HG03159 (cell line): ENCODE data around the gene IRF2BPL.
A peak's percentile ranks its signal among the peaks of the same experiment; 100 is the strongest.

Experiments
- ATAC-seq: cut with Tn5 transposase; IDR thresholded peaks from one replicate; pipeline ENCODE4 v1.9.1; 2021; ENCODE audit warnings: mild to moderate bottlenecking, moderate library complexity; ENCODE audit not compliant: unreplicated experiment

The IRF2BPL gene

DNA sequence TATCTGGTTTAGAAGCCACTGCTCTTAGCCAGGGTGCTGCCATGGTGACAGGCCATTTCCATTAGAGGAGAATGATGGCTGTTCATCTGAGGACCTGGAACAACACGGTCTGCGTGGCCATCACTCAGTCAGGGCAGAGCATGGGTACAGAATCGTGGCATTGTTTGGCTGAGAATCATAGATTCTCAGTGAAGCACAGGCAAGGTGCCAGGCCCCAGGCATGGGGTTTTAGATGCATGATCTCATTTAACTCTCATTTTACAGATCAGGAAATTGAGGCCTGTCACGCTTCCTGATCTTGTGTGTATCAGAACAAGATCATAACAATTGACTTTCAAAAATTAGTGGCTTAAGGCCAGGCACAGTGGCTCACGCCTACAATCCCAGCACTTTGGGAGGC is 26.8 kb upstream of the IRF2BPL start:
- ATAC-seq = no peak

DNA sequence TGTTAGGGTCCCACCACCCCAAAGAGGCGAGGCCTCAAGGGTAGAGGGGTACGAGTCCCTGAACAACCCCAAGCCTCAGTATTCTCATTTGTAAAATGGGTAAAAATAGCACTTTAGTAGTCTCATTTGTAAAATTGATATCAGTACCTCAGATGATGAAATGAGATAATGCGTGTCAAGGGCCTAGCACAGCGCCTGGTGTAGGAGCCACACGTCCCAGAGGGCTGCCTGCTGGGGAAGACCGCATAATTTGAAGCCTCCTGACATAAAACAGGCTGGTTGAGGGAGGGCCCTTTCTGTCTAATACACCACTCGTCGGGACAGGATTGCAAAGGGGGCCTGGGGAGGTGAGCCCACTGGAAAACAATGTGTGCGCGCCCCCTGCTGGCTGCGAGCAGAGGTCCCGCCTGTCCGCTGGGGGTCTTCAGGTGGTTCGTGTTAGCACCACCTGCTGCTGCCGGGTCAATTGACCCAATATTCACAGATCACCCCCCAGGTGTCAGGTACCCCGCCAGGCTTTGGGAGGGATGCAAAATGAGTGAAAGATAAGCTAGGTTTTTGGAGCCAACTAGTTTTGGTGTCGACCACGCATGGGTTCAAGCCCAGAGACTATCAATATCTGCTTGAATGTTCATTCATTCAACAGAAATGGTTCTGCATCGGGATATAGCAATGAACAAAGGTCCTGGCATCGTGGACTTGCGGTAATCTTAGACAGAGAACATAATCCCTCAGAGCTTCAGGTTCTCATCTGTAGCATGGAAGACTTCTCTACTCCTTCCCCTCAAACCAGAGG is 24.7 kb upstream of the IRF2BPL start:
- ATAC-seq = peak; percentile 65

DNA sequence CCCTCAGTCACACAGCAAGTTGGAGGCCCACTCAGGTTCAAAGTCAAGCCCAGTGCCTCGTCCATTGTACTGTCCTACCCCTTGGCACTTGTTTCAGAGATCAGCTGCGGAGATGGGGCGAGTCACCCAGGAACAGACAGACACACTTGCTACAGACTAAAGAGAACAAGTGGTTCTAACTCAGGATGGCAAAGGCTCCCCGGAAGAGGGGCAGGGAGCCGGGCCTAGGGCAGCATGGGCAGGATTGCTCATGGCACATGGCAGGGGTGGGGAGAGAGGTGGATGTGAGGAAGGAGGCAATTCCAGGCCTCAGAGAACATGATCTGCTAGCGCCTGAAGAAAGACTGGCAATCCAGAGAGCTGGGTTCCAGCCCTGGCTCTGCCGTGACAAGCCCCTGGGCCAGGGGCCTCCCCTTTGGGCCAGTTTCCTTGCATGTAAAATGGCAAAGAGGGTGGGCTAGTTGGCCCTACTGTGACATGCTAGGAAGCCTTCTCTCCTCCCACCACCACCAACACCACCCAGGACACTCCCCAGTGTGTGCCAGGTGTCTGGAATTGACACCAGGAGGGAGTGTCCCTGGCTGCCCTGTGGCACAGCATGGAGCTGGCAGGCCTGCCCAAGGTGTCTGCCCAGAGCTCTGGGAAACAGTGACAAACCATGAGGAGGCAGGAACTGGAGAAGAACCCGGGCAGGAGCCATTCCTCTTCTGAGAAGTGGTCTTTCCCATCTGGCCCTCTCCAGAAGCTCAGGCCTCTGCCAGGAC is 24.0 kb upstream of the IRF2BPL start:
- no peak for ATAC-seq

DNA sequence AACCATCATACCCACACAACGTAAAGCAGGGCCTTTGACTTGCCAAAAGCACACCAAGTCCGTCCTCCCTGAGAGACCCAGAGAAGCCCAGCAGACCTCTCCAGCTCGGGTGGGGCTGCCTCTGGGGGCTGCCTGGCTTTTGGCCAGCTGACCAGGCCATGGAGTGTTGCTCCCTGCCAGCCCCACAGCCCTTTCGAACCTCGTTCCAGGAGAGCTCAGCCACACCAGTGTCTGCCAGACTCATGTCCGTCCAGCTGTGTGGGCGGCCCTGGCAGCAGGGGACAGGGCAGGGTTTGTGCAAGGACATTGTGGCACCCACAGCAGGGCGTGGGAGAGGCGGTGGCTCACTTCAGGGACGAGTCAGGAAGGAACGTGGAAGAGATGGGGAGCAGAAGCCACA is 22.6 kb upstream of the IRF2BPL start:
- ATAC-seq = no peak

DNA sequence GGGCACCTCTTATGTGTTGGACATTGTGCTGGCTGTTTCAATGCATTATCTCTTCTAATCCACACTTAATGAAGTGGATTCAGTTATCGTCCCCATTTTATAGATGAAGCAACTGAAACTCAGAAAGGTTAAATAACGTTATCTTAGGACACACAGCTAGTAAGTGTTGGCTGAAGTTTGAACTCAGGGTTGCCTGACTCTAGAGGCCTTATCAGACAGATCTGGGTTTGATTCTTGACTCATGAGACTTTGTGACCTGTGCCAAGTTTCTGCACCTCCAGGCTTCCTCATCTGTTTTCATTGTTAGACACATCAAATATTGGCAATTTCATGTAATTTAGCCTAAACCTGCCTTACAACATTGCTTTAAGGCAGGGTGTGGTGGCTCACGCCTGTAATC is 18.2 kb upstream of the IRF2BPL start:
- ATAC-seq = no peak

DNA sequence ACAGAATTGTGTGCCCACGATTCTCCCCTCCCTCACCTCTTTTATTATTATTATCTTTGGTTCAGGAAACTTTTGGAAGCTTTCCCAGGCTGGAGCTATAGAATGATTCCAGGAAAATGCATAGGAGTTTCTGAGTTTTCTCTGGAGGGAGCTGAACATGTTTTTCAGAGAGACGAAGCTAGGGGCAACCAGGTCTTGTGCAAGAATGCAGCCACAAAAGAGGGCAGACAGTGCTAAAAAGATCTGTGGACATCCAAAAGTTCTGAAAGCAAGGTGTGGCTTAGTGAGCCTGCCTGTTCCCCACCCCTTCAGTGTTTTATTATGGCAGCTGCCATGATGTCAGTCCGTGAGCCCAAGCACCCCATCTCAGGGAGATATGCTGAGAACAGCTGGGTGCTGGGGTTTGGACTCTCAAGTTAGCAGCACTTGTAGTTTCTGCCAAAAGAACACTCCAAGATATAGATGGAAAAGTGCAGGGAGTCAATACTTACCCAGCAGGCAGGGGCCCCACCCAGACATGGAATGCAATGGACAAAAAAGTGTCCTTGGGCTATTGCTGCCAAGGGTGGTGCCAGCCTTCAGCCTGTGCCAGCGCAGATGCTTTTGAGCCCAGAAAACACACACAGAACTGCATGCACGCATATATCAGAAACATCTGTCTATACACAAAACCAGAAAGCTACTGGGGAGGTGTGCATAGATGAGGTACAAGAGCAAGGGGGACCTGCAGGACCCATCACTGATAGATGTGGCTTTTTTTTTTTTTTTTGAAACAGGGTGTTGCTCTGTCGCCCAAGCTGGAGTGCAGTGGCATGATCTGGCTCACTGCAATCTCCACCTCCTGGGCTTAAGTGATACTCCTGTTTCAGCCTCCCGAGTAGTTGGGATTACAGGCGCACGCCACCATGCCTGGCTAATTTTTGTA is 17.0 kb upstream of the IRF2BPL start:
- ATAC-seq = no peak

DNA sequence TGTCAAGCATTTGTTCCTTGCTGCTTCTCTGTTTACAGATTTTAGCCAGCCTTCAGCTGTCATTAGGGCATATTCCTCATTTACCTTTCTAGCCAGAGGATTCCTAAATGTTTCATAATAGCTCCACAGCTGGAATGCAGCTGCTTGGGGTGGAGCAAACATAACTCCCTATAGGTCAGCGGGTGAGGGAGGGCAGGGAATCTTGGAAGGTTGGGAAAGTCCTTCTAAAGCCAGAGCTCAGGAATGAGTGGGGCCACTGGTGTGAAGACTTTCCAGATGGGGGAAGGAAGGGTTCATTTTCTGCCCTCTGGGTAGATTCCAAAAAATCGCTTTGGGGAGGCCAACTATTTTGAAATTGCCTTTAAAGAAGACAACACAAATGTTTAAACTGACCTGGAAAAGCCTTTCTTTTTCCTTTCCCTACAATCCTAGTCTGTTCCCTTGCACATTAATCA is 16.3 kb upstream of the IRF2BPL start:
- ATAC-seq = no peak

DNA sequence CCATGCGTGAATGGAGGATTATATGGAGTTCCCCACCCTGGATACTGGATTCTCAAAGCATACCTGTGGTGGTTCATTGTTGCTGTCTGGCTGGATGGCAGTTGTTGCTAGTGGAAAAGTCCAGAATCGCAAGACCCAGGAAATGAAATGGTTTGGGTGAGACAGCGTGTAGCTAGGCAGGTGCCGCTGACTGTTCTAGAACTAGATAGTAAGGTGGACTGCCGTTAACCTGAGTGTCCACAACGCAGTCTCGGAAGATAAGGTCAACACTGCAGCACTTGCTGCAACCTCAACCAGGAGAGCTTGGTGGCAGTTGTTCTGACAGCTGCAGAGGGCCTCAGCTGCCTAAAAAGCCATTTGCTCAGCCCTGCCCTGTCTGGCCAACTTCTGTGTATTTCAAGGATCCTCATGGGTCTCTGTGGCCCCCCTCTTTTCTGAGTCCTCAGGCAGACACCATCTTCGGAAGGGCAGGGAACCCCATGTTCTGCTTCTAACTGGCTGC is 15.5 kb upstream of the IRF2BPL start:
- ATAC-seq = no peak

DNA sequence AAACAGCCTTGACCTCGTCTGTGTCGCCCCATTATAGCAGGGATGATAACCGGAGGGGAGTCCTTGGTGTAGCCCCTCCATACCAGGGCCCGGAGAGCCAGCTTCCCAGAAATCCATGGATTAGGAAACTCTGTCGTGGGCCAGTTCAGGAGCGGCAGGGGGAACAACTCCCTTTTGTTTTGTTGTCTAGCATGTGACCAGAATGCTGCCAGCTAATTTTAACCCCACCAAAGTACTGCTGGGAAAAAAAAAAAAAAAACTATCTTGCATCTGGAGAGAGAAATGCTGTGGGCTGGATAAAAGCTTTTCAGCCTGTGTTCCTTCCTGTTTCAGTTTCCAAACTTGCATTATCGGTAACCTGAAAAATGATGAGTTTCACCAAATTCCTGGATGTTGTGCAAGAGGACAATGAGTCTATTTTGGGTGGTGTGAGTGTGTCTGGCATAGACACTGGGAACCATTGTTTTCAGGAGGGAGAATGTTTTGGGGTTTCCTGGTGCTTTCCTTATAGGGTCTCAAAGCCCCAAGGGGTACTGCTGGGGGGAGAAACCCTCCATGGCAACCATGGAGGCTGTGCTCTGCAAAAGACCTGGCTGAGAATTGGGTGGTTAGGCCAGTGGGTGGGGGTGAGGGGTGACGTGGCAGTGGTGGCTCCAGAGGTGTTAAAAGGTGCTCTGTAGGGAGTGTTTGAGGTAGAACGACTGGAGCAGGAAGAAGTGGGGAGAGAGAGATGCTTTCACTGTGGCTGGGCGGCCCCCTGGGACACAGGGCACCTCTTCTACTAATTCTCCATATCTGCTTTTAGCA is 14.9 kb upstream of the IRF2BPL start:
- ATAC-seq = no peak

DNA sequence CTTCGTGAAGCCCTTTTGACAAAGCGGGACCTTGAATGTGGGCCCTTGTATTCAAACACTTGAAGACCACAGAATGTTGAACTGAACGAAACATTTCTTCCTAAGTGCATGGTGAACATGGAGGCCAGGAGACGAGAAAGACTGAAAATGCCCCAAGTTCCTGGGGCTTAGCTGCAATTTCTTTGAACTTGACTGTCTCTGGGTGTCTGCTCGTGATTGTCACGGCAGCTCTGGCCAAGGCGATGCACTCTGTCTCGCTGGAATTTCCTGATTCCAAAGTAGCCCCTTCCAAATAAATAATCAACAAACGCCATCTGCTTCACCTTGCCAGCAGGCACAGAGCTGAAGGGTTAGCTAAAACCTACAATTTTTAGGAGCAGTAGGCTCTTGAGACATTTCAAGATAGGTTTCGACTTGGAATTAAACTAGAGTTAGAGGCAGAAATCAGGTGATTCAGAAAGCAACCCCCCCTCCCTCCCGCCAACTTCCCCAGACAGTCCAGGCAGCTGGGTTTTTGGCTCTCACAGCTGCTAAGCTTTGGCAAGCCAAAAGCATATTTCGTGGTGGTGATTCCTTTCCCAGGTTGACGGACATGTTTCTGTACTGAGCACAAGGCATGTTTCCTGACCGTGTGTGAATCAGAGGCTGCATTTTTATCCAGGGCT is 13.5 kb upstream of the IRF2BPL start:
- ATAC-seq = no peak

DNA sequence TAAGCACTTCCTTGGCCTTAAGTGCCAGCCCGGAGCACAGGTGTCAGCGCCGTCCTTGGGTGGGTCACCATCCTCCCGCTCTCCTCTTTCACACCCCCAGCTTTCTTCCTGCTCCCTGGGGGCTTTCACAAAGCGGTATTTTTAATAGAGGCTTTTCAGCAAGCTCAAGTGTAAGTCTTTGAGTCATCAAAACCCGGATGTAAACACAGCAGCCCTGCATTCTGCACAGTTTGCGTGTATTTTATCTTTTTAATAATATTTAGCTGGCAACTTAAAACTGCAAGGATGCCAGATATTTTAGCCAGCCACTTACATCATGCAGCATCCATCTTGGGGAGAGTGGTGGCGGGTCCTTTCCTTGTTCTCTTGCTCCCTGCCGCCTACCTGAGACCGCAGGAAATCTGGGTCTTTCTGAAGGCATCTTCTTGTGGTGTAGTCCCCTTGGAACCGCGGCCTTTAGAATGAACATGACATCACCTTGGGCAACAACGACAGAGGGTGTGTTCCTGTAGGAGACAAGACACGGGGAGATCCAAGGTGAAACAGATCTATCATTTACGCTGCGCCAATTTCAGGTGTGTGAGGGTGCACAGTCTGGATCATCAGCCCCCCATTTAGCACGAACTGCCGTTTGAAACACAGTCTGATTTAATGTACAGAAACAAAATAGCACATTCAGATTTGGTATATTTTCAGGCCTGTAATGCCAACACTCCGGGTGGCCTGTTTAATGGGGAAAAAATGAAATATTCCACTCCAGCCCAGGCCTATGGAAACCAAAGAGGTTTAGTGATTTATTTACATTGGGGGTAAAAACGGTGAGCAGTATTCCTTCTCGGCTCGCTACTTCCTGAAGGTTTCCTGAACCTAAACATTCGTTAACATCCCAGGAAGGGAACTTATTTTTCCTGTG is 12.5 kb upstream of the IRF2BPL start:
- no peak for ATAC-seq

DNA sequence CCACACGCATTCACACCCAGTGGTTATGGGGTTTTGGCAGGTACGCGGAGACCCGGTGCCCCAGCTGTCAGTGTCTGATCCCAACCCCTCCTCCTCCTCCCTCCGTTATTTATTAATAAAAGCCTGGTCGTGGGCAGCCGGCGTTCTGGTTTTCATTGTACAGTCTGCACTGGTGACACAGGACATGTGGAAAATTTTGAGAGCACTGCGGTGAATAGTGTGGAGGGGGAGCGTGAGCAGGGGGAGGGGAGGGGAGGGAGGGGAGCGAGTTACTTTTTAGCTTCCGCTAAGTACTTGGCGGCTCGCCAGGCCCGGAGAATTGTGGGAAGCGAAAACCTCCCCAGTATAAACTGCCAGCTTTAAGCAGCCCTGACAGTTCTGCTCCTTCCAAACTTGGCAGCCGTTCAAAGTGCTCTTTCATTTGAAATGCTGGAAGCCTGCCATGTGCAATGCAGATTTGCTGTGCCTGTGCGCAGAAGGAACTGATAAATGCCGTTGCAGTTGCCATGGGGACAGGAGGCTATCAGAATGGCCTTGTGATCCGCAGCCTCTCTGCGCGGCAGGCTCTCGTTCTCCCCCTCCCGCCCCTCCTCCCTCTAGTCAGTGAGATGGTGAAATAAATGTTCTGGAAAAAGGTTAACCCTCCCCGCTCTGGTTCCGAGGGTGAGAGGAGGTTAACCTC is 11.7 kb upstream of the IRF2BPL start:
- ATAC-seq = peak; percentile 66

DNA sequence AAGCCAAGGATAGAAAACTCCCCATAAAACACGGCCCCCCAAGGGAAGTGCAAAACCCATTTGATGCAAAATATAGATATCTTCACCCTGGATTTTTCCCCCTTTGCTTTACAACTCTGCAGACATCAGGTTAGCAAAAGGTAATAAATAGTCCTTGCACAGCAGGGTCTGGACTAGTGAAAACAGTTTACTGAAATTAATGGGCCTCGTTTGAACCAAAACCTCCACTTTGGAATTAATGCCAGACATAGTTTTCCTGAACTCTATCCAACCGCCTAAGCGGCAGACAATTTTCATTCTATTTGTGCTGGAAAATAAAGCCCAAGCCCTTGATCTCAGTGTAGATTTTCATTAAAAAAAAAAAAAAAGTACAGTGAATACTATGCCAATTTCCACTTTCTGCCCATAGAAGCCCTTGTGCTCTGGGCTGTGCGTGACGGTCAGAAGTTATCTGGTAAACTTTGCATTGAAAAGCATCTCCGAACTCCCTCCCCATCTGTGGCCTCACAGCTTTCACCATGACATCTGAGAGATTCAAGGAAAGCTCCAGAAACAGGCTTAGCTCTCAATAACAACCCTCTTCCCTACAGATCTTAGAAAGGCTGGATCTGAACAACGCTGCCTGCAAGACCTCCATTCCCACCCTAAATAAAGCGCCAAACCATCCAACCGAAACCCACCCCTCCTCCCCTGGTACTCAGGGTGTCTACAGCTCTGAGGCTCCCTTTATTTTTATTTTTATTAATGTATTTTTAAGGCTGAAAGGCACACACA is 11.0 kb upstream of the IRF2BPL start:
- ATAC-seq = no peak

DNA sequence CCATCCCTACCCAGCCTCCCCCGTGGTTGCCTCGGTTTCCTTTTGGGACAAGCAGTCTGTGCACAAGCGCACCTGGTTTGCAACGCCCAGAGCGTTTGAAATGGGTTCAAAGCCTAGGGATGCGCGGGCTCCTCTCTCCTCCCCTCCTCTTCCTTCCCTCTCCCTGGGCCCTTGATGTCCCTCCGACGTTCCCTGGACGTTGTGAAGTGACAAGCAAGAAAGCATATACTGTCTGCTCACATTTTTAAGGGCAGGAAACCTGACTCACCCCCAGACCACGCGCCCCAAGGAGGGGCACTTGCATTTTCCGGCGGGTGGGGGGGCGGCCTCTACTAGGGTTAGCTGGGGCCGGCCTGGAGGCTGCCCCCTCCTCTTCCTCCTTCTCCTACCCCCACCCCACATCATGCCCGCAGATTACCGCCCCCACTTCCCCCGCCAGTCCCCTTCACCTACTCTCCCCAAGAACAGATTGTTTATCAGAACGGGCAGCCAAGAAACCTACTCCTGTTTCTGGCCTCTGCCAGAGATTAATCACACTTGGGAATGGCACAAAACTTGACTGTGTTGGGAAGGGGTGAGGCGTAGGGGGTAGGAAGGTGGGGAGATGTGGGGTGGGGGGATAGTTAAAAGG is 9.5 kb upstream of the IRF2BPL start:
- ATAC-seq = no peak

DNA sequence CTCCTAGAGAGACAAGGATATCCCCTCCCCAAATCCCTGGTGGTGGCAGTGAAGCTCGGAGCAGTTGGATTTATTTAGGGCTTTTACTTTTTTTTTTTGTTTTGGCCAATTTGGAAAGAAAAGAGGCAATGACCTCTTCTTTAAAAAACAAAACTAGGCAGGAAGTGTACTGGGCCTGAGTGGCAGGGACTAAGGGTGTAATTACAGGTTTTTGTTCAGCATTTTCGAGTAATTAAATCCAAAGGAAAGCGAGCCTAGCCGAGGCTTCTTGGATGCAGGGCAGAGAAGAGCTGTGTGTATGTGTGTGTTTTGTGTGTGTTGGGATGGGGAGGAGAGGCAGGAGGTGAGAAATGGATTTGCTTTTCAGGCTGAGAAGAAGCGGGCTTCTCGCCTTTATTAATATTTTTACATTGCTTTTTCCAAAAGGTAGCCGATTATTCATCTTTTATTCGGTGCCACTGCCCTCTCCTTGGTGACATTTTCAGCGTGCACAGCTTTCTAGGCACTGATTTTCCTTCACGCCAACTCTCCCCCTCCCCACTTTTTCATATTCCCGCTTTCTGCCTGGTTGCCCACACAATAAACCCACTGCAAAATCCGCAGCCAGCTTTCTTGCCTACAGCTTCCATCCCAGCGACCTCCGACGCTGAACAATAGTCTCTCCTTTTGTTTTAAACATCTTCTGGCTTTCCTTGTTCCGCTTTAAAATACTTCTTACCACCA is 8.9 kb upstream of the IRF2BPL start:
- no peak for ATAC-seq
